ENCODE data around the gene ZNF837. TPM values are rescaled to one million over a fixed set of nuclear protein-coding genes. Genes with fewer than 3 reads are reported as not detected.

ZNF837 gene
- total and polyA plus RNA-seq, 2 of the 13 experiments (the other 11 are each of a cell fraction or from before 2014, with no cell fraction given): 0.29 to 1.3 TPM

GRCh38 chr19:58400916-58401839 lies 20.3 kb upstream of the ZNF837 start (continued):
- no peak for TF ChIP-seq ZNF567 (CRISPR knock-in tag; IDR thresholded peaks at IDR 0.05; ENCODE audit: borderline replicate concordance)
- TF ChIP-seq ZNF580 (CRISPR knock-in tag; IDR thresholded peaks at IDR 0.05; ENCODE audit: borderline replicate concordance, low read depth): peak; percentile 63; the same call in 1 of the 2 replicates
- peak; percentile 80; the same call in 1 of the 2 replicates for TF ChIP-seq ZNF788 (CRISPR knock-in tag; IDR thresholded peaks at IDR 0.05; ENCODE audit: borderline replicate concordance)
- TF ChIP-seq AHR (CRISPR knock-in tag; IDR thresholded peaks at IDR 0.05): 0 out of 2 replicates have a peak, but pooled peaks have one; percentile 35
- TF ChIP-seq, protein P1, sequence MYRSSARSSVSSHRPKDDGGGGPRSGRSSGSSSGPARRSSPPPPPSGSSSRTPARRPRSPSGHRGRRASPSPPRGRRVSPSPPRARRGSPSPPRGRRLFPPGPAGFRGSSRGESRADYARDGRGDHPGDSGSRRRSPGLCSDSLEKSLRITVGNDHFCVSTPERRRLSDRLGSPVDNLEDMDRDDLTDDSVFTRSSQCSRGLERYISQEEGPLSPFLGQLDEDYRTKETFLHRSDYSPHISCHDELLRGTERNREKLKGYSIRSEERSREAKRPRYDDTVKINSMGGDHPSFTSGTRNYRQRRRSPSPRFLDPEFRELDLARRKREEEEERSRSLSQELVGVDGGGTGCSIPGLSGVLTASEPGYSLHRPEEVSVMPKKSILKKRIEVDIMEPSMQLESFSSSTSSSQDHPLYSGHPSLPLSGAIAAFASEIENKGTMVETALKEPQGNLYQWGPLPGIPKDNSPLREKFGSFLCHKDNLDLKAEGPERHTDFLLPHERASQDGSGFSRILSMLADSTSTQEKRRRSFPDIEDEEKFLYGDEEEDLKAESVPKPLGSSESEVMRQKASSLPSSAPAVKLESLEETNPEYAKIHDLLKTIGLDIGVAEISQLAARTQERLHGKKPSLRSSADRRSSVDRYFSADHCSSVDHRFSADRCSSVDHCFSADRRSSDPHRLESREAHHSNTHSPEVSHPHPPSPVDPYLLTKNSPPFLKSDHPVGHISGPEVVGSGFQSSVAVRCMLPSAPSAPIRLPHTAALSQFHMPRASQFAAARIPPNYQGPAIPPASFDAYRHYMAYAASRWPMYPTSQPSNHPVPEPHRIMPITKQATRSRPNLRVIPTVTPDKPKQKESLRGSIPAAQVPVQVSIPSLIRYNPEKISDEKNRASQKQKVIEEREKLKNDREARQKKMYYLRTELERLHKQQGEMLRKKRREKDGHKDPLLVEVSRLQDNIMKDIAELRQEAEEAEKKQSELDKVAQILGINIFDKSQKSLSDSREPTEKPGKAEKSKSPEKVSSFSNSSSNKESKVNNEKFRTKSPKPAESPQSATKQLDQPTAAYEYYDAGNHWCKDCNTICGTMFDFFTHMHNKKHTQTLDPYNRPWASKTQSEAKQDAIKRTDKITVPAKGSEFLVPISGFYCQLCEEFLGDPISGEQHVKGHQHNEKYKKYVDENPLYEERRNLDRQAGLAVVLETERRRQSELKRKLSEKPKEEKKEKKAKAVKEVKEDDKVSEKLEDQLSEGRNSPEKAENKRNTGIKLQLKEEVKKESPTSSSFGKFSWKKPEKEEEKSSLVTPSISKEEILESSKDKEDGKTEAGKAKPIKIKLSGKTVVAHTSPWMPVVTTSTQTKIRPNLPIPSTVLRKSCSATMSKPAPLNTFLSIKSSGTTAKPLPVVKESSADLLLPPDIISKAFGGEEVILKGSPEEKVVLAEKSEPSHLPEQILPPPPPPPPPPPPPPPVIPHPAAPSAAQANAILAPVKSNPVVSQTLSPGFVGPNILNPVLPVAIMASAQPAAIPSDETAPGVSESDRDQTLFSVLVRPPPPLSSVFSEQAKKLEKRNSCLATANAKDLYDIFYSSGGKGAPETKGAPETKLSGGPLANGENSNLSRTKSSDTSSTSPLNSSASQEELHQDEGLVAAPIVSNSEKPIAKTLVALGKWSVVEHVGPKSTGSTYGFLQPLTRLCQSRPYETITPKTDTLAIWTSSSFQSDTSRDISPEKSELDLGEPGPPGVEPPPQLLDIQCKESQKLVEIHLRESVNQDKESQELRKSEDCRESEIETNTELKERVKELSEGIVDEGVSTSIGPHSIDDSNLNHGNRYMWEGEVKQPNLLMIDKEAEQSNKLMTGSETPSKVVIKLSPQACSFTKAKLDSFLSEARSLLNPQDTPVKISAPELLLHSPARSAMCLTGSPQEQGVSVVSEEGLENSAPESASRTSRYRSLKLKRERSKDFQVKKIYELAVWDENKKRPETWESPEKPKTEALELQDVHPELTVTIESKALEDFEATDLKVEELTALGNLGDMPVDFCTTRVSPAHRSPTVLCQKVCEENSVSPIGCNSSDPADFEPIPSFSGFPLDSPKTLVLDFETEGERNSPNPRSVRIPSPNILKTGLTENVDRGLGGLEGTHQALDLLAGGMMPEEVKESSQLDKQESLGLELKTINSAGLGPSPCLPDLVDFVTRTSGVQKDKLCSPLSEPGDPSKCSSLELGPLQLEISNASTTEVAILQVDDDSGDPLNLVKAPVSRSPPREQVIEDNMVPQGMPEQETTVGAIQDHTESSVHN (CRISPR knock-in tag; IDR thresholded peaks at IDR 0.05): no peak
- TF ChIP-seq JUNB (CRISPR knock-in tag; IDR thresholded peaks at IDR 0.05; ENCODE audit: borderline replicate concordance): no peak
- TF ChIP-seq, protein P2, sequence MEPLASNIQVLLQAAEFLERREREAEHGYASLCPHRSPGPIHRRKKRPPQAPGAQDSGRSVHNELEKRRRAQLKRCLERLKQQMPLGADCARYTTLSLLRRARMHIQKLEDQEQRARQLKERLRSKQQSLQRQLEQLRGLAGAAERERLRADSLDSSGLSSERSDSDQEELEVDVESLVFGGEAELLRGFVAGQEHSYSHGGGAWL (CRISPR knock-in tag; IDR thresholded peaks at IDR 0.05): 0 out of 2 replicates have a peak, but pooled peaks have one; percentile 27
- TF ChIP-seq, protein P3, sequence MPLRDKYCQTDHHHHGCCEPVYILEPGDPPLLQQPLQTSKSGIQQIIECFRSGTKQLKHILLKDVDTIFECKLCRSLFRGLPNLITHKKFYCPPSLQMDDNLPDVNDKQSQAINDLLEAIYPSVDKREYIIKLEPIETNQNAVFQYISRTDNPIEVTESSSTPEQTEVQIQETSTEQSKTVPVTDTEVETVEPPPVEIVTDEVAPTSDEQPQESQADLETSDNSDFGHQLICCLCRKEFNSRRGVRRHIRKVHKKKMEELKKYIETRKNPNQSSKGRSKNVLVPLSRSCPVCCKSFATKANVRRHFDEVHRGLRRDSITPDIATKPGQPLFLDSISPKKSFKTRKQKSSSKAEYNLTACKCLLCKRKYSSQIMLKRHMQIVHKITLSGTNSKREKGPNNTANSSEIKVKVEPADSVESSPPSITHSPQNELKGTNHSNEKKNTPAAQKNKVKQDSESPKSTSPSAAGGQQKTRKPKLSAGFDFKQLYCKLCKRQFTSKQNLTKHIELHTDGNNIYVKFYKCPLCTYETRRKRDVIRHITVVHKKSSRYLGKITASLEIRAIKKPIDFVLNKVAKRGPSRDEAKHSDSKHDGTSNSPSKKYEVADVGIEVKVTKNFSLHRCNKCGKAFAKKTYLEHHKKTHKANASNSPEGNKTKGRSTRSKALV (CRISPR knock-in tag; IDR thresholded peaks at IDR 0.05): no peak
- no peak for TF ChIP-seq MIER2 (CRISPR knock-in tag; IDR thresholded peaks at IDR 0.05)
- peak; percentile 58; the same call in 1 of the 2 replicates for TF ChIP-seq HOXA3 (CRISPR knock-in tag; IDR thresholded peaks at IDR 0.05)
- TF ChIP-seq IRF2 (CRISPR knock-in tag; IDR thresholded peaks at IDR 0.05): peak; percentile 37; the same call in 1 of the 2 replicates
- peak; percentile 80 for TF ChIP-seq POLR2G (IDR thresholded peaks at IDR 0.05; ENCODE audit: low read depth, low read length)
- no peak for TF ChIP-seq ISX (CRISPR knock-in tag; conservative IDR thresholded peaks at IDR 0.05)
- no peak for TF ChIP-seq GFI1 (CRISPR knock-in tag; IDR thresholded peaks at IDR 0.05; ENCODE audit: borderline replicate concordance)
- TF ChIP-seq YEATS2 (CRISPR knock-in tag; IDR thresholded peaks at IDR 0.05; ENCODE audit: borderline replicate concordance): no peak; the same call in none of the 2 replicates
- TF ChIP-seq PLRG1 (conservative IDR thresholded peaks at IDR 0.05): no peak
